NCI-H2227 (cell line): ENCODE results near the gene SPRED1.

ENCODE experiments used
- DNase-seq: peaks from one replicate; lab custom pipeline; 2025; ENCODE audit not compliant: unreplicated experiment; lab: John Stamatoyannopoulos, UW

The SPRED1 gene

DNA sequence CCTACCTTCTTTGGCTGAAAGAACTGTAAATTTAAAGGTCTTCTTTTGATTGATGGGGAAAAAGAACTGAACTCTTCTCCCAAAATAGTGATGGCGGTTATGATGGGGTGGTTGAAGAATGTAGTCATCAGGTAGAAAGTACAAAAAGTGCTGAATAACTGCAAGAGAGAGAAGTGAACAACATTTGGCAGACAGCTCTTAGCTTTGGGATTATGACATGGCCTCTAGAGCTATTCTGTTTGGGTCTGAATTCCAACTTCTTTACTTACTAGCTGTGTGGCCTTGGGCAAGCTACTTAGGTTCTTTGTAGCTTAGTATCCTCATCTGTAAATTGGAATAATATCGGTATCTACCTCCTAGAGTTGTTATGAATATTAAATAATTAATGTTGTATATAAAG is 91.7 kb downstream of the SPRED1 start:
- DNase-seq: no peak

DNA sequence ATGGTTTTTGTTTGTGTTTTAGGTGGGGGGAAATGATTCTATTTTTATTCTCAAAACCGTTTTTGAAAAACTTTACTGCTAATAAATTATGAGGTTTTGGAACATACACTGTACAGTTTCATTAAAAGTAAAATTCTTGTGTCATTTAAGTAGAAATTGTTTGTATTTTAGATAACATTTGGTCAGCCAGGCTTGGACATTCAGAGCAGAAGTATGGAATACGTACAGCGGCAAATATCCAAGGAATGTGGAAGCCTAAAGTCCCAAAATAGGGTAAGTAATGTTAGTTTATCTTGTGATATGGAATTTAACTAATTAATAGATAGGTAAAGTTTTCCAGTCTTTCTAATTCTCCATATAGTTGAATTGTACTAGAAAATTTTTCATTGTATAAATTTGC is 96.6 kb downstream of the SPRED1 start:
- no peak for DNase-seq

DNA sequence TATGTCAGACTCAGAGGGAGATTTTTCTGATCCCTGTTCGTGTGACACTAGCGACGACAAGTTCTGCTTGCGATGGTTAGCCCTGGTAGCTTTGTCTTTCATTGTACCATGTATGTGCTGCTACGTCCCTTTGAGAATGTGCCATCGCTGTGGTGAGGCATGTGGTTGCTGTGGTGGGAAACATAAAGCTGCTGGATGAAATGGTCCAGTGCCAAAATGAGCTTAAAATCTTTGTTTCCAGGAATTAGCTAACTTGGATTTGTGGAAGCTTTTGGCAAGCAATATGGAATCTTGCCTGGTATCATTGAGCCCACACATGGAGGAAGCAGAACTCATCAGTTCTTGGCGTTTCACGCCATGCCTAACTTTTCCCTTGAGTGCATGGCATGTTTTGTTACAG is 98.8 kb downstream of the SPRED1 start:
- DNase-seq: no peak

DNA sequence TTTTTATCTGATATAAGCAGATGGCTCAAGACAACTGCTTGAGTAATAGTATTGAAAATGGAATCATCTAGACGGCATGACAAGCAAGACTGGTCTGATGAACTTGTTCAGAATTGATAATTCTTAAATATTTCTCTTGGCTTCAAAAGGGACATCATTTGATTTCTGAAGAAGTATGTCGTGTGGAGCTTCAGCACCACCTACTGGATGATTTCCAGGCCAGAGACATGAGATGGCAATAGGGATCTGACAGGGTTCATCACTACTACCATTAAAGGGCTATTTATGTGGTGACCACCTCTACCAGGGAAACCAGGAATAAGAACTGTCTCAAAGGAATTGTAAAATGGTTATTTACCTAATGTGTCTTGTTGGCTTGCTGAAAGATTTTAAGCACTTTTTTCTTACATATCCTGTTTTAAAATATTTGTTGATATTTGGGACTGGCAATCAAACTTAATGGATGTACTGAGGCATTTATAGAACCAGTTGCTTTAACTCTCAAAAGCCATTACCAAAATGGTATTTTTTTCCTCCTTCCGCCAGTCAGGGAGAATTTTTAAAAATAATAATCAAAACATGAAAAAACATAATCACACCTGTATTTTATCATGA is 101.8 kb downstream of the SPRED1 start:
- peak; percentile 52 for DNase-seq

DNA sequence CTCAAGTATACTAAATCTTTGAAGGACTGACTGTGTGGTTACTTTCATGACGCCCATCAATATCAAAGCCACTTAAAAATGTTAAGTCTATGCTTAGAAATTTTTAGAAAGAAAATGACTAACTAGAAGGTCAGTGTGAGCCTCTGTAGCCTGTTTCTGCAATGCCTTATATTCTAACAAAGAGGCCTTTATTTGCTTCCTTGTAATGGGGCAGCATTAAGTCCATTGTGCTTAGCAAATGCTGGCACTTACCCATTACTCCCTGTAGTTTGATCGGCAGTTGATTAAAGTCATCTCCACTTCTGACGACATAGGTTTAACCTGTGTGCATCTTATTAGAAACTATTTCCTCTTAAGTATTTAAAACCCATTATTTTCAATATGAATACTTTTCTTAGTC is 109.7 kb downstream of the SPRED1 start:
- no peak for DNase-seq

DNA sequence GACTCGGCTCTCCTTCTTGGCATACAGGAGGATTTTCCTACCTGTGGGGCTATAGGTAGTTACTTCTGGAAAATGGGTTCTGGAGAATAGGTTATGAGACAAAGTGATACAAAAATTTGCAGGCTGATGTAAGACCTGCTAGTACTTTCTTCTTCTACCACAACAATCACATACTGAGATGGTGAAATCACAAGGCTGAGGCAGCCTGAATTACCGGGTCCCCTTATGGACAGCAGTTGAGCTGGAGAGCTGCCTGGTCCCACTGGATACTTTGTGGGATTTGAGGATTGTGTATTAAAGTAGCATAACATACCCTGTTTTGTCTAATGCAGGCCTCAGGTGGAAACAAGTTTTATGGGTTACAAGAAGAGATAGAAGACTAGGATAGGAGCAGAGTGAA is 114.8 kb downstream of the SPRED1 start:
- DNase-seq: no peak

DNA sequence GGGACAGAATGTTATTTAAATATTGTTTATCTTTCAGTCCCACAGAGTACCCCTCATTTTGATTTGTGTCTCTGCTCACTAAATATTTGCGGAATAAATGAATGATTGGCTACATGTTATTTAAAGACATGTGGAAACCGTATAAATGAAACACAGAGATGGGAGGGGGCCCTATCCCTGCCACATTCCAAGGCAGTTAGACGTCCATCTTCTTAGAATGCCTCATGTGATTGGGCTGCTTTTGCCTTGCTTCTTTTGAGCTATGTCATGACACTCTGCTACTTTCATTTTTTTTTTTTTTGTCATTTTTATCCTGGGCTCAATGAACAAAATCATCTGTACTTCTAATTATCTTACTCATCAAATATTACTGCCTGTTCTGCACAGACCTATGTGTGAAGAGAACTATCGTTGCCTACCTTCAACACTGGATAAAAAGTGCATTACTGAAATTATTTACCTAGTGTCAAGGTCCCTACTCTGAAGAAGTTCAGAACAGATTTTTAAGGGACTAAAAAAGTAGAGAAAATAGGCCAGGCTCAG is 117.4 kb downstream of the SPRED1 start:
- no peak for DNase-seq

DNA sequence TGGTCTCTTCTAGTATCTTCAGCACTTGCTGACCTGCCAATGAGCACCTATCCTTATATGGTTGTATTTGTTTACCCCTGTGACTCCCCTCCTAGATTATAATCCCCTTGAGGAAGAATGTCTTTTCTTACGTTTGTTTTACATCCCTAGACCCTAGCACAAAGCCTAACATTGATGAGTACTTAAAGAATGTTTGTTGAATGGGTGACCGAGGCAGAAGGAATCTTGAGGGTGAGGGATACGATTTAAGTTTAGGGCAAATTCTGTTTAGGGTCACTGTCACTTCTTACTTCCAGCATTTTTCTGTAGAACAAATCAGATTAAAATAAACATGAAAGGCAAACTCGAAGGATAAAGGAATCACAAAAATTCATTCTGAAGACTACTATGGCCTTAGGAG is 120.4 kb downstream of the SPRED1 start:
- no peak for DNase-seq

DNA sequence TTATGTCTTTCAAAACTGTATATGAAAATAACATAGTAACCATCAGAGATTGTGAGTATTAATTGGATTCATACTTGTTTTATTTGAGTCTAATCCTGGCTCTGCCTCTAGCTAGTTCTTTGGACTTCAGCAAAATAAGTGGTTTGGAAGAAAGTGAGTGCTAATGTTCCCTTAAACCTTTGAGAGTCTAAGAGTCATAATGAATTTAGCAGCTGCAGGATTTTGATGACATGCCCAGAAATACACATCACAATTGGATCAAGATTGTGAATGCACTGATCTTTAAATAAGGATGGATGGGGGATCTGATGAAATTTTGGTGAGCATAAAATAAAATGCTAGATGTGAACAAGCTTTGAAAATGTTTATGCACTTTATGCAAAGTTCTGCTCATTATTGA is 121.4 kb downstream of the SPRED1 start:
- DNase-seq: no peak

DNA sequence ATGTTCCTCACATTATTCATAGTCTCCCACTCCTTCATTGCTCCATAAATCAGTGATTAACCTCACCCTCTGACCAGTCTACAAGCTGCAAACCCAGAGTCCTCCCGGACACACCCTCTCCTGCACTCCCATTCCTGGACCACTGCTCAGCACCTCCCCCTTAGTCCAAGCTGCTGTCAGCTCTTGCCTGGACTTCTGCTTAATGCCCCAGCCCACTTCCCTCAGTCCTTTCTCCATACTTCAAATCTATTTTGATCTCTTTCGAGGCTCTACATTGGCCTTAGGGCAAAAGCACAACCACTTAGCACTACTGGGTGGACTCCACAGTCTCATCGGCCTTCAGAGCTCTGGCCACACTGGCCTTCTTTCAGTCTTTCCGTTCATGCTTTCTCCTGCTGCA is 121.9 kb downstream of the SPRED1 start:
- no peak for DNase-seq

DNA sequence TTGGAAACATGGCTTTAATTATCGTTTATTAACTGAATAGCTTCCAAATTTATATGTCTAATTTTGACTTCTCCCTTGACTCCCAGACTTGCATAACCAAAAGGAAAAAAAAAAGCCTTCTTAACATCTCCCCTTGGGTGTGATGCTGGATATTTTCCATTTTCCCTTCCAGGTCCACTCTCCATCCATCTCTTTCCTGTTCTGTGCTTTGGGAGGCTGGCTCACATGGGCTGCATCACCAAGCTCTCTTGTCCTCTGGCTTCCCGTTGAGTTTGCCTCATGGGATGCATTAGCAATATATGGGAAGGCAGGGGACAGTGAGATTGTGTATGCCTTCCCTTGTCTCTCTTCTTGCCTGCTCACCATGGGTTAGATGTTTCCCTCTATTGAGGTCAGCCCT is 123.4 kb downstream of the SPRED1 start:
- no peak for DNase-seq

DNA sequence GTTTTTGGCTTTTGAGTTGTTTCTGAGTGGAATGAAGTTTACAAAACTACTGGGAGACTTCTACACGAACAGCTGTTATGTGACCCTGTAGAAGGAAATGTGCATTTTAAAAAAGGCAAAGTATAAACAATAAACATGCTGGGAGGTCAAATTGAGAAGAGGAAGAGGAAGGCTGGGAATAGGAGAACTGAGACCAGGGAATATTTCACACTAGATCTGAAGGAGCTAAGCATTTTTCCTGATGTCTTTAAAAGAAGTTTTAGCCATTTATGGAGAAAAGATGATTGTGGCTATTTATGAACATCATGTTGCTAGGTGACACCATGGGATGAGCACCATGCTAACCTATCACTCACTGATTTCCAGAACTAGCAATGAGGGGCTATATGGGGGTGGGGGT is 125.0 kb downstream of the SPRED1 start:
- no peak for DNase-seq

DNA sequence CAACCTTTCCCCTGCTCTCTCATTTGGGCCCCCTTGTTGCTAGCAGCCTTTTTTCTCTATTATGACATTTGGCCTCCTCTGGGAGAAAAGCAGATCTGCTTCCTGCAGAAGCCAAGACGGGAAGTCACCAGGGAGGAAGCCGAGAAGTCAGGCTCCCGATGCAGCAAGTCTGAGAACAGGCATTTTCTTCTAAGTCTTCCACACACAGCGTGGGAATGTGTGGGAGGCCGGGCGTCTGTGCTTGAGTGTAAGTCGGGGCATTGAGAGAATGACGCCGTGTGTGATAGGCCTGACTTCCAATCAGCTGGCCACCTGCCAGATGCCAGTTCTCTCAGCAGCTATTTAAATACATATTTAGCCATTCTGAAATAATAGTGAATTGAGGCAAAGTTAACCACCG is 125.5 kb downstream of the SPRED1 start:
- DNase-seq: no peak

DNA sequence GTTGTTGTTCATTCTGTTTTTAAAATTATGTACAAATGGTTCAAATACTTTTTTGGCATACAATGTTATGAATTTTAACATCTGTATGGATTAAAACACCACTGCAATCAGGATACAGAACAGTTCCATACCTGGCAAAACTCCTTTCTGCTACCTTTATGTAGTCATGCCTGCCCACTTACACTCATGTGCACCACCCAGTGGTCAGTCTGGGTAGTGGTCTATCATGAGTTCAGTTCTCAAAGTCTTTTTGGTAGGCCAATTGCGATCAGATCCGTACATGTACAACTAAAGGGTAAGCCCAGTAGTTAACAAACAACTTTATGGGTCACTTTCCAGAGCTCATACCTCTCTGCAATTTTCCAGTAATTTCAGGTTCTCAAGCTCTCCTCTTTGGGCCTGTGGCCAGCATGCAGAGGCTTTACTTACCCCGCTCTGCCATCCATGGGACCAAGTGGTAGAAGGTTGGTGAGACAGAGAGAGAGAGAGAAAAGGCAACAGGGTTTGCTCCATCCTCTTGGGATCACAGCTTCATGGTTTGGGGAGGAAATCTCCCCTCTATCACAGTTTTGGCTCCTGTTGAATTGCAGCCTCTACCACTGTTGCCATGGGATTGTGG is 137.4 kb downstream of the SPRED1 start:
- DNase-seq: peak; percentile 51

DNA sequence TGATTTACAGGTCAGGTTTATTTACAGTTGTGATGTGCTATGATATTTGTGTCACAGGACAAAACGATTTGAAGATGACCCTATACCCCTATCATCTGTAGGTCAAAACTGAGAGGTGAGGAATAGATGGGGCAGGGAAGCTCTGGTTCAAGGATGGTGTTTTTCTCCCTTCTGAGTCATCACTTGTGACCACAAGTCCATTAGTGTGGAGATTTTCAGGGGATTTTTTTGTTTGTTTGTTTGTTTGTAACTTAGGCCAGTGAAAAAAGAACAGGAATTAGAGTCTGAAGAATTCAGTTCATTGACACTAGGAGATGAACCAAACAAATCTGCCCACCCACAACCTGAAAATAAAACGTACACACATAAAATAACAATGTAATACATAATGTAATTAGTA is 138.6 kb downstream of the SPRED1 start:
- no peak for DNase-seq

DNA sequence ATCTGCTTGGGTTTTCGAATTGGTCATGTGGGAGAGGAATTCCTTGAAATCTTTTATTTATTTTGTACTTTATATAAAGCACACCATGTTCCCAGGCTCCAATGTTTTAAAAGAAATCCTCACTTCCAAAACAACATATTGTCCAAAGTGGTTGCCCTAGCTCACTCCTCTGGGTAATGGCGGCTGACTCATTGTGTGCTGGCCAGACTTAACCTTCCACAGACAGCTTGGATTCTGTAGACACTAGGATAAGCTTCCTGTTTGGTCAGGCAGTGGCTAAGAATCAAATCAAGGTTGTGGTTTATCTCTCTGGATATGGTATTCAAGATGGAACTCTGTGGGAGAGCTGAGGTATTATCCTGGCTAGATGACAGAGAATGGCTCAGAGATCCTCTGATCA is 145.5 kb downstream of the SPRED1 start:
- no peak for DNase-seq

DNA sequence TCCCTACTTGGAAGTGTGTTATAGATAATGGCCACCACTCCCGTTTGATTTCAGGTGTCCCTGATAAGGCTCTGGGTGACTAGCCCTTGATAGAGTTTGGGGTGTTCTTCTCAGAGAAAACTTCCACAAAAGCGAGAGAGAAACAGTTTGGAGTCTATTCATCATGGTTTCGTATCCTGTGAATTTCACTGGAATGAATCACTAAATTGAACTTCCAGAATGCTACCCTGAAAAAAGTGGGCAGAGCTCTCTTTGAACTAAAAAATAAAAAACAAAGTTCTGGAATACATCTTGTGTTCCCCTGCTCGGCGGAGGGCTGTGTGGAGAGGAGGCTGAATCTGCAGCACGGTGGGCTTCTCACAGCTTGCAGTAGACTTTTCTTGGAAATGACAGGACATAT is 148.5 kb downstream of the SPRED1 start:
- DNase-seq: no peak

DNA sequence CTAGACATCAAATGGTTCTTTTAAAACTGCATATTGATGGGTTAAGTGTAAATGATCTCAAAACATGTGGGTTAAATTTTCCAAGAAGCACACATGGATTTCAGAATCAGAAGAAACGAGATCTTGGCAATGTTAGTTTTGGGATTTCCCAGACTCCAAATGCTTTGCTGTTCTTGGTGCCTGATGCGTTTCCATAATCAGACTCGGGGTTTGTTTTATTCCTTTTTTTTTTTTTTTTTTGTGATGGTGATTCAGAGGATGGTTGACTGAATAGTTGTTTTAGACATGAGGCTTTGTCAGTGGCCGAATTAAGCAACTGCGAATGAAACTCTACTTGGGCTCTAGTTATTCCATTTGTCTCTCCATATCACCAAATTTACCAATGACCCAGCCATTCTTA is 149.1 kb downstream of the SPRED1 start:
- DNase-seq: no peak

DNA sequence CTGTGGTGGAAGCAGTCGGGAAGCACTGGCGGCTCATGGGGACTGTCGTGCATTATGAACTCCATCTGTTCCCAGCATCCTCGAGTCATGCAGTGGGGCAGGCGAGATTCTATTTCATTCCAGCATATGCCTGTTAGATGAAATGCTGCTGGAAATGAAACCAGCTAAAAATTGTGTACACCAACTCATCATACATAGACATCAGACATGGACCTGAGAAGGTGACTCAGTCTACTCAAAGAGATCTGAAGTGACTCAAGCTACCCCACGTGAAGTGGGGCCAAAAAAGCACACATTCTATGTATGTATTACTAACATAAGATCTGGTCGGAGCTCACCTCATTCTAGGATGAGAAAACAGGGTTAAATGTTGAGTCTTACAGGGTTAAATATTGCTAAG is 153.8 kb downstream of the SPRED1 start:
- no peak for DNase-seq
